ENCODE results near the gene RIMBP2. TPM values are rescaled to one million over a fixed set of nuclear protein-coding genes. Genes with fewer than 3 reads are reported as not detected.

The RIMBP2 gene, protein sequence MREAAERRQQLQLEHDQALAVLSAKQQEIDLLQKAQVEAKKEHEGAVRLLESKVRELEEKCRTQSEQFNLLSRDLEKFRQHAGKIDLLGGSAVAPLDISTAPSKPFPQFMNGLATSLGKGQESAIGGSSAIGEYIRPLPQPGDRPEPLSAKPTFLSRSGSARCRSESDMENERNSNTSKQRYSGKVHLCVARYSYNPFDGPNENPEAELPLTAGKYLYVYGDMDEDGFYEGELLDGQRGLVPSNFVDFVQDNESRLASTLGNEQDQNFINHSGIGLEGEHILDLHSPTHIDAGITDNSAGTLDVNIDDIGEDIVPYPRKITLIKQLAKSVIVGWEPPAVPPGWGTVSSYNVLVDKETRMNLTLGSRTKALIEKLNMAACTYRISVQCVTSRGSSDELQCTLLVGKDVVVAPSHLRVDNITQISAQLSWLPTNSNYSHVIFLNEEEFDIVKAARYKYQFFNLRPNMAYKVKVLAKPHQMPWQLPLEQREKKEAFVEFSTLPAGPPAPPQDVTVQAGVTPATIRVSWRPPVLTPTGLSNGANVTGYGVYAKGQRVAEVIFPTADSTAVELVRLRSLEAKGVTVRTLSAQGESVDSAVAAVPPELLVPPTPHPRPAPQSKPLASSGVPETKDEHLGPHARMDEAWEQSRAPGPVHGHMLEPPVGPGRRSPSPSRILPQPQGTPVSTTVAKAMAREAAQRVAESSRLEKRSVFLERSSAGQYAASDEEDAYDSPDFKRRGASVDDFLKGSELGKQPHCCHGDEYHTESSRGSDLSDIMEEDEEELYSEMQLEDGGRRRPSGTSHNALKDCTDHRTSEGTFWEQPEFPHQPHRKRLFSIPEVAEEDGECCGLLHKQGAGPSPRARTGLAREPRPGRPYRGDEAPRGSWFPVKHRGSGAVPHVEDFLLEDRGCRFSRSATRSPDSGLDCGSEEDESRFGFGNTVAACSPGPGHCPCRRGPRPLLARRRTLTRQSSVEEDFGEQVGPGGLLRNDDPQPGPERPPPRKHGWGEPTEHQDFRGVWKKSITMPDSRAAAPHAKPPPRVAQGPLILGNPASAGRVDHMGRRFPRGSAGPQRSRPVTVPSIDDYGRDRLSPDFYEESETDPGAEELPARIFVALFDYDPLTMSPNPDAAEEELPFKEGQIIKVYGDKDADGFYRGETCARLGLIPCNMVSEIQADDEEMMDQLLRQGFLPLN (N-terminal part only)
- total RNA-seq (ENCODE audit: low replicate concordance), result not detected in 2 replicates

DNA sequence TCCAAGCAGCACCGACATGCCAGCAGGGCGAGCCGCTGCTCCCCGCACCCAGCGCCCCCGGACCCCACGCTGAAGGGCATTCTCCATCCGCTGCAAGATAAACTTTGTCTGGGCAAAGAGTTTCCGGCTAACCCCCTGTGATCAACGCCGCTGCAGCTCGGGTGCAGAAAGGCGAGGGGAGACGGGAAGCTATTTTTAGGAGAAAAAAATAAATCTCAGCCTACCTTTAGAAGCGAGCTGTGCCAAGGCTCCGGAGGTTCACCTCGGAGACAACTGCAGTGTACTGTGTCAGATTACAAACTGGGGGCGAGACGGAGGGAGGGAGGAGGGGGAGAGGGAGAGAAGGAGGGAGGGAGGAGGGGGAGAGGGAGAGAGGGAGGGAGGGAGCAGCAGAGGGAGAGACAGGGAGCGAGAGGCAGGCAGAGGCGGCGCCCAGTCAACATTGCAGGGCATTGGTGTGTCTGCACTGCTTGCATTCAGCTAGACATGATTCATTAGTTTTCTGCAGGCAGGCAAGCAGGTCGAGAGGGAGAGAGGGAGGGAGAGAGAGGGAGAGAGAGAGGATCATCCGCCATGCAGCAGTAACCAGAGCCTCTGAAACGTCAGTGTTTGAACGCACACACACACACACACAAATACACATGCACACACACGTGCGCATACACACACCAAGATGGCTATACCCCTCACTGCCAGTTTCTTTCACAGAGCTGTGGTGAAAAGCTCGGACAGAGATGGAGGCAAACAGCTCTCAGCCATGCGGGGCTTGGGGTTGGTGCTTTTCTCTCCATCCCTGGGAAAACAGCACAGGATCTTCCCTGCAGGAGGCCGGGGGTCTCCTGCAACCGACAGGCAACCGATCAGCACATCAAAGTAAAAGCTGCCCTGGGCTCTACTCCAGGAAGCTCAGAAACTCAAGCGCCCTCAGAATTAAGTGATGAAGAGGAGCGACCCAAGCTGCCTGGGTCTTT is at the start of gene RIMBP2:
Gene RIMBP2, minus strand, starts transcription at position 302 of the 971 bp plus-strand sequence. CDS start 237,286 bp downstream, outside the sequence.

Other genes starting within 250 kb of the RIMBP2 start
- 25.0 and 34.6 TPM in 2 replicates for gene STX2, start 123.0 kb upstream of the RIMBP2 start, total RNA-seq (ENCODE audit: low replicate concordance)
- gene RAN, start 155.8 kb upstream of the RIMBP2 start, total RNA-seq (ENCODE audit: low replicate concordance), result 938 and 1,027 TPM in 2 replicates
- 0.15 and 37.2 TPM in 2 replicates for gene ADGRD1, start 237.6 kb upstream of the RIMBP2 start, total RNA-seq (ENCODE audit: low replicate concordance)